ENCODE results near the gene SBF2.
"Not testable (repeated sequence)": the region's sequence is repeated elsewhere in the genome, so short reads cannot be mapped to it uniquely, and the experiment has no call there.

Gene SBF2

DNA sequence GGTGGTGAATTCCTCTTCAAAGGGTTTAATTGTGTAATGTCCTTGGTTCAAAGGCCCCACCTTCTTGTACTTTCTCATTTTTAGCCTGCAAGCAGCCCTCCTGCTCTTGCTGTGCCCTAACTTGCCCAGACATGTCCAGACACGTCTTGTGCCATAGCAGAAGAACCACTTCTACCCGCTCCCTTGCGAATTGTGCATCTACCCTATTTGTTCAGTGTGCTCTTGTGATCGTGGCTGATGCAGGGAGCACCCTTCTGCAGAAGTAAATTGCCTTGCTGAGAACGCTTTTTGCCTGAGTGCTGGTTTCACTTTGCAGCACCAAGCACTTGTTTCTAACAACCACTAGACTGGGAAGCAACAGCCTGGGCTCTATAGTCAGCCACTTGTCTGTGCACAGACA lies 249.4 kb downstream of the SBF2 start:
- no peak for DNase-seq

DNA sequence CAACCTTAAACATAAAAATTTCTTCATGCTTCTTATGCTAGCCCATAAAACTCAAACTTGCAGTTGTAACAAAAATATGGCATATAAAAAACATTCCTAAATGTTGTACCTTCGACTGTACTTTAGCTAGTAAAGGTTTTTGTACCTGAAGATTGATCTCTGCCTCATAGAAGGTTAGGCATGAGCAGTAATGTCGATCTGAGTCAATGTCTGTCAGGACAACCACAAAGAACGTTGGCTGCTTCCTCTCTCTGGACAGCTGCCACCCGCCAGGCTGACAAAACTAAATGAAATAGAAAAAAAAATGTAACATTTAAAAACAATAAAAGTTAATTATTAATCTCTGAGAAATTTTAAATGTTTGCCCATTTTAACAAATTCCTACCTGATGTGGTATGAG lies 251.3 kb downstream of the SBF2 start:
- DNase-seq, result no peak

DNA sequence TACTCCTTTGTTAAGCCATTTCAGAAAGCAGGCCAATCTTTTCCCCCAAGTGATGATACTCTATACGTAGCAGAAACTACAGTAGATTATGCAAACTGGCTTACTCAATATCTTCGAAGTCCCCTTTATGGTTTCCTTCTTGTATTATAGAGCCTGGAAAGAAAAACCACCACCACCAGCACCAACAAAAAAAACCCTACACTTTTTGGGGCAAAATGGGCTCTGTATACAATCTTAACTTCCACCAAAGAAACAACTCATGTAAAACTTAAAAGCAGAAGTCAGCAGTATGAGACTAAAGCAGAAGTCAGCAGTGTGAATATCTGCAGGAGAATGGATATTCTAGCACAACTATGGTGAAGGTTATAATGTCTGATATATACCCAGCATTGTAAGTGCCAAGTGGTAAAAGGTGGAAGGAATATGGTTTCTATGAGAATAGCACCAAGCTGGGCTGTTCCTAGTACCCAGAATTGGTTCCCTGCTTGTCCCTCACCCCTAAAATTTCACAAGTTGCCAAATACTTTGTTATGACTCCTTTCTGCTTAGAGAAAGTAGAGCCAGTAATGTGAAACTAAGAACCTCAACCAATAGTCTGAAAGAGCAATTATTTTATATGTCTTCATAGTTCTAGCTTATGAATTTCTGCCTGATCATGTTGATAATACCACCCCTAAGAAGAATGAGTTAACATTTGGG lies 252.1 kb downstream of the SBF2 start:
- DNase-seq, result no peak

DNA sequence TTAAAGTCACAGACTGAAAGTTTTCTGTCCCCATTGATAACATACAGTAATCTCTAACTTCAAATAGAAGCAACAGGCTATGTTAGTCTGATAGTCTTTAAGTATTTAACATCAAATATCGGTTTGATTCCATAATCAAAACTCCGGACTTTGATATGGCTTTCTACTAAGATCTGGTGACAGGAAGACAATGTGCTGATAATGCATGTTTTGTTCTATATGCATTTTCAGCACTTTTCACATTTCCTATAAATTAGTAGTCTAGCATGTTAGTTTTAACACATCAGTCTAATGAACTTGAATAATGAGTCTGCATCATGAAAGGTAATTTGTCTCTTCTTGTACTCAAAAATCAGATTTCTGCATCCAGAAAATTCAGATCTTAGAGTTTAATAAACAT lies 252.7 kb downstream of the SBF2 start:
- no peak for DNase-seq

DNA sequence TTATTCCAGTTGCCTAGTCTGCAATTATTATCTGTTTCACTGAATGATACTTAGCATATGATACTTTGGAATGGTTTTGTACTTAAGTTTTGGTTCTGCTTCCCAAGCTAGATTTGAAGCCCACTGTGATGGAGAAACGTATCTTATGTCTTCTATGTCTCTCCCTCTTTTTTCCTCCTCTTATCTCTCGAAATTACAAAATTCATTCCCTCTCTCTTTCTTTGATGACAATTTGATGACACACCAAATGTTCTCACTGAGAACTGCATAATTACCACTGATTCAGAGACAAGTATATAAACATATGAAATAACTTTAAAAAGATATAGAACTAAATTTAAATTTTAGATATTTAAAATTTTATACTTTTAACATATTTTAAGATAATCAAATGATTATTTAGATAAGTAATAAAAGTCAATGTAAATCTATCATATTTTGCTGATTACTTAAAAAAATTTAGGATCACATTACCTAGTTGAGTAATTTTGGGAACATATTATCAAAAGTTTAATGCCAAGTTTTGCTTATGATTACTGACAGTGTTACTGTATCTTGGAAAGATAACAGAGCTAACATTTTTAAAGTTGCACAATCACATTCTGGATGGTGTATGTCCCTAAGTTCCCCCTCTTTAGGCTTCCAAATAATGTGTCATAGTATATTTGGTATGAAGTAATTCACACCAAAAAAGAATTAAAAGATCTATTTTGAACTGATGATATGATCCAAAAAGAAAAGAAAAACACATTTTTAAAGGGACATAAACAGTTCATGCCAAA lies 255.3 kb downstream of the SBF2 start:
- DNase-seq, result no peak

DNA sequence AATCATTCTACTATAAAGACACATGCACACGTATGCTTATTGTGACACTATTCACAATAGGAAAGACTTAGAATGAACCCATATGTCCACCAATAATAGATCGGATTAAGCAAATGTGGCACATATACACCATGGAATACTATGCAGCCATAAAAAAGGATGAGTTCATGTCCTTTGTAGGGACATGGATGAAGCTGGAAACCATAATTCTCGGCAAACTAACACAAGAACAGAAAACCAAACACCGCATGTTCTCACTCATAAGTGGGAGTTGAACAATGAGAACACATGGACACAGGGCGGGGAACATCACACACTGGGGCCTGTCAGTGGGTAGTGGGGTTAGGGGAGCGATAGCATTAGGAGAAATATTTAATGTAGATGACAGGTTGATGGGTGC lies 258.1 kb downstream of the SBF2 start:
- DNase-seq, result not testable (repeated sequence)

DNA sequence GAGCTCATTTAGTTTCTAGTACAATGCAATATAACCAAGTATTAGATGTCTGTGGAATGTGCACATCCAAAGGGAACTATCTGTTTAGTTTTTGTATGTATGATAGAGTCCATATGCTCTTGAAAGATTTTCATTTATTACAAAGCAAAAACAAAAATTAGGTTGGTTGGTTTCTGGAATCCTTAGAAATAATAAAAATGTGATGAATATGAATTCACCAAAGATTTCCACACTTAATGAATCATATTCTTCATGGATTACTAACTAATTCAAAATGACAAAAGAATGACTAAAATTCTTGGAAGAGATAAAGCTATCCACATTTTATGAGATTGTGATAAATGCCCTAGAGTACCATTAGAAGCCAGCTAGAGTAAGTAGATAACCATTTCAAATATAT lies 261.1 kb downstream of the SBF2 start:
- no peak for DNase-seq

DNA sequence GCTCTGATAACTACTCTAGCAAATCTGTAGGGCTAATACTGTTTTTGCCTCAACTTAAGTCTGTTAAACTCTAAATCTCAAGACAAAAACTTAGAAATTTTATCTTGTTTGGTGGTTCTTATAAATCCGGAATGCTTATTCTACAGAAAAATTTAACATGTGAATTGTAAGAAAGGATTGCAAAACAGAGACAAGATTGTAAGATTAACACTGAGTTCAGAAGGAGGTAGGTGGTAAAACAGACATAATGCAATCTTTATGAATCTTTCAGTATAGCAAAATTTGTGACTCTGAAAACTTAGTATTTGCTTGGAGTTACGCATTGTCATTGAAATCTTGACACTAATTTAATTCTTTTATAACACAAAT lies 263.9 kb downstream of the SBF2 start:
- no peak for DNase-seq

DNA sequence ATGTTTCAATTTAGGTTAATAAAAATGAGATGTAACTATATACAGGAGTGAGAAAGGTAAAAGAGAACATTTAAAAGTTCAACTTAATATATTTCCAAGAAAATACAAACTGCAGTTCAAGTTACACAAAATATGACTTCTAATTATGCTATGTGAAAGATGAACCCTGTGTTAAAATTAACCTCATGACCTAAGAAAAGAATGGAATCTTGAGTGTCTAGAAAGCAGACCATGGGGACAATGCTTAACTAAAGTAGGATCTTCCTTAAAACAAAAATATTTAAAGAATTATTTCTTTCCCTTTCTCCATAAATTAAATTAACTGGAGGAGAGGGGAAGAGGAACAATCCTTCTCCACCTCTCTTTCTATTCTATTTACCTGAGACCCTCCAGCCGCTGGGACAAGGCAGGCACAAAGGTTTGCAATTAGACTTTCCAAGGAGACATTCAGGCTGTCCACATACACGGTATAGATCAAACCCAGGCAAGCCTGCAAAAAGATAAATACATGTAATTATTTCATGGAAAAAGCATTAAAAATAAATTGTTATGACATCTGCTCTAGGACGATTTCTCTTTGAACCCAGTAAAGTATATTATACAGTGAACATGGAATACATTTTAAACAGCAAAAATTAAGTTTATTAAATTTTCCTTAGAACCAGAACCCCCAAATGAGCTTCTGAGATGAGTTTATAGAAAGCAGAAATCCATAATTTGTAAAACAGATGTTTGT lies 264.5 kb downstream of the SBF2 start:
- DNase-seq, result no peak

DNA sequence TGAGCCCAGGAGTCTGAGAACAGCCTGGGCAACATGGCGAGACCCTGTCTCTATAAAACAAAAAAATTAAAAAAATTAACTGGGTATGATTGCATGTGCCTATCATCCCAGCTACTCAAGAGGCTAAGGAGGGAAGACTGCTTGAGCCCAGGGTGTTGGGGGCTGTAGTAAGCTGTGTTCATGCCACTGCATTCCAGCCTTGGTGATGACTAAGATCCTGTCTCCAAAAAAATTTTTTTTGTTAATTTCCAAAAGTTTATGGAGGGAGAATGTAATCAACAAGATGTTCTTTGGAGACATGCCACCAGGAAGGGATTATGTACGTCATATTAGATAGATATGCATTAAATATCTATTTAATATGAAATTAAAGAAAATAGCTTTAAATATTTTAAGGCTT lies 267.5 kb downstream of the SBF2 start:
- no peak for DNase-seq

DNA sequence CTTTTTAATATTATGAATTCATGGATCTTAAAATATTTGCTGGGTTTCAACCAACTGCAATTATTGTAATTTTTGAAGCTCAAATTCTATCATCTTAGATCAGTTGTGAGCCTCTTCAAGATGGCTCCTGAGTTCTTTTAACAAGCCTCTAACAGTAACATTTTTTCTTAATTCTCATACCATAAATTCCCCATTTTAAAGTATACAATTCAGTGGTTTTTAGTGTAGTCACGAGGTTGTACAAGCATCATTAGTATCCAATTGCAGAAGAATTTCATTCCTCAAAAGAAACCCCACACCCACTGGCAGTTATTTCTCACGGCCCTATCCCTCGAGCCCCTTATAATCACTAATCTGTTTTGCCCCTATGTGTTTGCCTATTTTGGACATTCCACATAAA lies 270.8 kb downstream of the SBF2 start:
- no peak for DNase-seq

DNA sequence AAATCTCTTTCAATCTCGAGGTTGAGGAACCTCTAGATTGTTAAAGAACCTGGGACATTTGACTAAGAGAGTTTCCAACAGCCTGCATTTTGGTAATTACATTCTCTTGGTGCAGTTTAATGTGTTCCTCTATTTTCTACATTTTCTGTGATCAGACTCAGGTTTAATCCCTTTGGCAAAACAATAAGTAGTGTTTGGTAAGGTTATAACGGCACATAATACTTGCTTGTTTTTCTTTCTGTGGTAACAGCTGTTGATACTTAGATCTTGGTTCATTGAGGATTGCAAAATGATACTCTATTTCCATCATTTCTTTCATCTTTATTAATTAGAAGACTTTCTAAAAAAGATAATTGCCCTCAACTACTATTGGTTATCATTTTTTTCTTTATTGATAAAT lies 271.3 kb downstream of the SBF2 start:
- no peak for DNase-seq

DNA sequence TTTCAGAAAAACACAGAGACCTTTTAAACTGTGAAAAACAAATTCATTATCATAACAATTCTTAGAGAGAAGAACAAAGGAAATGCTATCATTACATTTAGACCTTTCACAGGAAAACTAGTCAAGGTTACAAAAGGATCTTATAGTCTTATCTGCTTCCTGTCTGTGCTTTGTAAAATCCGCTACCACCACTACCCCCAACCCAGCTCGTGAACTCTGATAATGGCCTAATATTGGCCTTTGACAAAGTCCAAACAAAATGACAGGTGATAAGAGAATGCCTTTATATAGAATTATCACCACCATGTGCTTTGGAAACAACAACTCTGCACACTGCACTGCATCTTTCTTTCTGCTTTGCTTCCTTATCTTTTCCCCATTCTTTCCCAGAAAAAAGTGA lies 272.5 kb downstream of the SBF2 start:
- no peak for DNase-seq

DNA sequence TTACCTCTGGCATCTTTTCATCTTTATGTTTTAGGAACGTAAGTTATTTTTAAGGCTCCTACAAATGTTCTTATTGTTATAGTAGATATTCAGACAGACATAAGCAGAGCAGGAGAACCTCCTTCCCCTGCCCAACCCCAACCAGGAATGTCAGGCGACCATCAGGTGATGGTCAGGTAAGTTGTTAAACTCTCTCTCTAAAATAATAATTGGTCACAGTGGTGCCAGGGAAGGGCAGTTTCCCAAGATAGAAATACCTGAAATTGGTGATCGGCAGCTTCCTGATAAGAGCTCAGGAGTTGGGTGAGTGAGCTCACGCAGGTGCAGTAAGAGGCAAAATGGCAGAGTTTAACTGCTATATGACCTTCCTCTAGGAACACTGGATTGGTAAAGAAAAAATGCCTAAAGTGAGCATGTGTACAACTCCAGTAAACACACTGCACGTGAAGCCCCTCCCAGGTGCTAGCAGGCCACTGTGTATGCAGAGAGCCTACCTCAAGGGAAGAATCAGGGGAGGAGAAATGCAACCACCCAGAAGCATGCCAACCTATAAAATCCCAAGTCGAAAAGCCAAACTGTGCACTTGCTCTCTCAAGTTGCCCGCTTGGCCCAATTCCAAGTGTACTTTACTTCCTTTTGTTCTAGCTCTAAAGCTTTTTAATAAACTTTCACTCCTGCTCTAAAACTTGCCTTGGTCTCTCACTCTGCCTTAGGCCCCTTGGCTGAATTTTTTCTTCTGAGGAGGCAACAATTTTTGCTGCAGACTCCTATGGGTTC lies 273.9 kb downstream of the SBF2 start:
- DNase-seq, result no peak

DNA sequence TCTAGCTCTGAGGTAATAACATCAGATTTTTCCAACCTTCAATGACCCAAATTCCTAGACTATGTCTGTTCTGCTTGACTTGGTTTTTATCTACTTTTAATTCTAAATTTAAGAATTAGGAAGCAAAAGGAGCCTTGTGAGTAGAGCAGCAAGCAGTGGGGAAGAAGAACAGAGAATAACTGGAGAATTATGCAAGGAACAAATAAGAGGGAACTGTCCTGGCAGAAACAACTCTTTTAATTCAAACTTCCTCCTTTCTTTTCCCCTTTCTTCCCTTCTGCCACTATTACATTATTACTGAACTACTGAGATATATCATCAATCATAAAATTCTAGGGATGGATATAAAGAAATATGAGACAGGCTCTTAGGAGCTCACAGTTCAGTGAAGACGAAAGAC lies 276.1 kb downstream of the SBF2 start:
- no peak for DNase-seq

DNA sequence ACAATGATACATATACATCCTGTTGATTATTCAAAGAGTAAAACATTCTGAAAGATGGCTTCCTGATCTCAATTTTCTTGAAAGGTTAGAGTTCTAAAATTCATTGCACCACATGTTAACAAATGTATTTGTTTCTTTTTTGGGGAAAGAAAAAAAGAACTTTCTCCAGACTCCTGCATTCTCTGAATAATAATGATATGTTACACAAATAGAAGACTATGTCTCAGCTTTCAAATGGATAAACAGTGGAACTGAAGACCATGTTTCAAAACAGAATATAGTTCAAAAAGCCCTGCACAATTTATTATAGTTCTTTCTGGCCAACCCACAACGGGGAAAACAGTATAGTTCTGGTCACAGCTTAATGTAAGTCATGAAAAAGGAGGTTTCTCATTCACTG lies 277.0 kb downstream of the SBF2 start:
- DNase-seq, result no peak

DNA sequence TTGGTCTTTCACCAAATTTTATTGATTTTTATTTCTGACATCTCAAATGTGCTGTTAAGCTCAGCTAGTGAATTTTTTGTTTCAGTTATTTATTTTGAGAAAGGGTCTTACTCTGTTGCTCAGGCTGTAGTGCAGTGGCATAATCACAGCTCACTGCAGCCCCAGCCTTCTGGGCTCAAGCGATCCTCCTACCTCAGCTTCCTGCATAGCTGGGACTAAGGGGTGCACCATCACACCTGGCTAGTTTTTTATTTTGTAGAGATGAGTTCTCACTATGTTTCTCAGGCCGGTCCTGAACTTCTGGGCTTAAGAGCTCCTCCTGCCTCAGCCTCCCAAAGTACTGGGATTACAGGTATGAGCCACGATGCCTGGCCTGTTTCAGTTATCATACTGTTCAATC lies 282.0 kb downstream of the SBF2 start:
- DNase-seq, result no peak

DNA sequence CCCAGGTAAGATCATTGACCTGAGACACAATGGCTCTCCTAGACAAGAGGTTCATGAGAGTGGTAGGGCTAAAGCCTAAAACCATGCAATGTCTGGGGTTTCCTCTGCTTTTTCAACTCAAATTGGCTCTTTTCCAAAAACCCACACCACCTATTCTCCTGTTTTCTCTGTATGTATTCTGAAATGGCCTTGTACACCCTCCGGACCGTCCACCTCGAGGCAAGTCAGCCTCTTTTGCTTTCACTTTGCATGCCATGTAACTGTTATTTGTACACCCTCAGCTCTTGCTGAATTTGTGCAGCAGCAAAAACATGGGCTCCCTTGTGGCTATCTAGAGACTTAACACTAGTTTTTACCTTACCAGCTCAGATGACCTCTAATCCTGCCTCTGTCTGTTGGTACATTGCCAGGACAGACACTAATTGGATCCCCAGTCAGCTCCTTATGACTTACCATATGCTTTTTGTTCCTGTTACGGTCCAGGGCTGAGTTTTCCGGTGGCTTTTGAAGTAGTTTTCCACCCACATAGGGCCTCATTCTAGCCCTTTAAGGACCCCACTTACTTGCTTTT lies 288.0 kb downstream of the SBF2 start:
- DNase-seq, result no peak

DNA sequence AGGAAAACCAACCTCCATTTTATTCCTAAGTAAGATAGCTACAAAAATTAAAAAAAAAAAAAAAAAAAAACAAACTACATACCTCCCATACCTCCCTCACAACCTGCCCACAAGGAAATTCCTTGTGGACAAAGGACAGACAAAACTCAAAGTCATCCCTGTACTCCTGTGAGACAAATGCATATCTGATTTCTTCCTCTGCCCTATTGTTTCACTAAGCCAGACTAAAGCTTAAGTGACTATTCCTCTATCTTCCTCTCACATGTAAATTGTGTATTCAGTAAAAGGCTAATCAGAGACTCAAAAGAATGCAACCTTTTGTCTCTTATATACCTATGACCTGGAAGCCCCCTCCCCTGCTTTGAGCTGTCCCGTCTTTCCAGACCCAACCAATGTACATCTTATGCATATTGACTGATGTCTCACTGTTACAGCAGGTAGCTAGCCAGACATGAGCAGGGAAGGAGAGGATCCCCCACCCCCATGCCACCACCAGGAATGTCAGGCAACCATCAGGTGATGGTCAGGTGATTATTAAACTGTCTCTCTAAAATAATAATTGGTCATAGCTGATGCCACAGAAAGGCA lies 289.4 kb downstream of the SBF2 start:
- DNase-seq, result no peak

DNA sequence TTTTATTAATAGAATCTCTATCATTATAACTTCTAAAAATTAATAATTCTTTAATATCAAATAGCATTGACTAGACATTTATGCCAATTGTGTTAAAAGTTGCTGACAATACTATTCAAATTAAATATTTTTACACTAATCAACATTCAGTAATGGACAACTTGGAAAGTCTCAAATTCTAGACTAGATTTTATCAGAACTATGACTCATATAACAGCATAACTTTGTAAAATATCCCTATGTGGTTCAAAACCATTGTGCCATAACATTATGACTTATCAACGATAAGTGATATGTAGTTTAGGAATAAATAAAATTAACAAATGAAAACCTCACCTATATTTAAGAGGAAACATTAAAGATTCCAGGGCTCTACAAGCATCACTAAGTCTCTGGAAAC lies 291.8 kb downstream of the SBF2 start:
- no peak for DNase-seq

DNA sequence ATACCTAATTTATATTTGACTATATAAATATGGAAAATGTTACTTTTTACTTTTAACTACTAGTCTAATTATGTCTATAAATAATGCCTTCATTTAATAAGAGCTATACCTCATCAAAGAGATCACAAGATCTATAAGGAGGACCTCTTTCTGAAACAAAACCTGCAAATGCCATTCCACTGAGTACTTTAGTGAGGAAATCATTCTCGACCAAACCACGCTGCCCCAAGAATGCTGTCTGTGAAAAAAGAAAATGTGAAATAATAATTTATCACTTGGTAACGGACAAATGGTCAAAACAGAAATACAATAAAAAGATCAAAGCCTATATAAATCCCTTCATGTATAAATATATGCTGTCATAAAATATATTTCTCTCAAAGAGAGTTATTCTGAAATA lies 301.7 kb downstream of the SBF2 start:
- no peak for DNase-seq

DNA sequence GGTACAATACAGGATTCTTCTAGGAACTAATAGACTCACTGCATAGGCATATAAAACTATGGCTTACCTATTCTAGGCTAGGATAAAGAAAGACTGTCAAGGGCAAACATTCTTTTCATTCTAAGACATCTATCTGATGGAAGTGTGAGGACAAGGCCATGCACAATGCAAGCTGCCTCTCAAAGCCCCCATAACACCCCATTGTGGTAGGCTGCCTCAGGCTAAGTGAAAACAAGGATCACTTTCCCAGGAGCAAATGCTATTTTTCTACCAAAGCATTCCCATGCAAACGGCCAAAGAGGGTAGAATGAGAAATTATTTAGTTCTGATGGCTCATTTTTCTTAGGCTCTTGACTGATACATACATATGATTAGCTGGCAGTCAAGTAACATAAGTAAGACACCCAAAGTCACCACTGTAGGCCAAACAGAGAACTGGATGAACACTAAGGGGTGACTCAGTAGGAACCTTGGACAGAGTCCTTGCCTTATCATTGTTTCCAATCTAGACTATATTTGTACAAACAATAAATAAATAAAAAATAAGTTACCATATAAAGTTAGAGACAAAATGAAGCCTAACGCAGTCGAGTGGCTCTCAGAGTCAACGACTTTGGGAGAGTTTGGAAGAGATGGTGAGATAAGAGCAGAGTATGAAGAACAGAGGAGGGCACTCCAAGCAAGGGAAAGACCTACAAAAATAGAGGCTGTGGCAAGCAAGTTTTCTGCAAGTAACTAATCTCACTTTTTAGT lies 303.6 kb downstream of the SBF2 start:
- no peak for DNase-seq

All from NCI-H748 treated with DMSO at 0.1 percent for 48 hours (cell line).